Heart left ventricle (tissue), 16 donors: ENCODE data around the gene PCGF2. TPM values are rescaled to one million over a fixed set of nuclear protein-coding genes. Genes with fewer than 3 reads are reported as not detected.

ENCODE experiments used
- ATAC-seq, 4 donors: fragments of 200-7000 bp; cut with Tn5 transposase; one replicate each; pipeline ENCODE4 v1.9.1; 2020 to 2022; ENCODE audit warnings: moderate library complexity in 4 of 4, mild to moderate bottlenecking in 3 of 4, moderate number of reproducible peaks in 1 of 4
- DNase-seq, 5 donors: peaks; one replicate each; pipeline ENCODE4 v3.0.0-alpha.2; 2020
- H3K27ac ChIP-seq, 12 donors: fragments of 200-600 bp; sonication (generic) in 4 of 12; one replicate each; pipeline versions ENCODE4 v1.5.0 to v1.8.0; 2016 to 2022; ENCODE audit warnings: mild to moderate bottlenecking in 2 of 12
- H3K27me3 ChIP-seq, 9 donors: fragments of 200-600 bp; sonication (generic) in 2 of 9; one replicate each; pipeline versions ENCODE4 v1.5.1 to v1.8.0; 2016 to 2022; ENCODE audit warnings: mild to moderate bottlenecking in 3 of 9
- H3K36me3 ChIP-seq, 9 donors: fragments of 200-600 bp; sonication (generic) in 2 of 9; one replicate each; pipeline versions ENCODE4 v1.5.0 to v1.8.0; 2018 to 2022; ENCODE audit warnings: mild to moderate bottlenecking in 2 of 9
- H3K4me1 ChIP-seq, 12 donors: fragments of 200-600 bp; sonication (generic) in 4 of 12; one replicate each; pipeline versions ENCODE4 v1.5.0 to v1.8.0; 2016 to 2022; ENCODE audit warnings: mild to moderate bottlenecking in 3 of 12
- H3K4me3 ChIP-seq, 12 donors: fragments of 200-600 bp; sonication (generic) in 4 of 12; one replicate each; pipeline versions ENCODE4 v1.5.0 to v1.8.0; 2017 to 2022; ENCODE audit warnings: mild to moderate bottlenecking in 9 of 12, moderate library complexity in 4 of 12
- H3K9me3 ChIP-seq, 12 donors: fragments of 200-600 bp; sonication (generic) in 4 of 12; one replicate each; pipeline versions ENCODE4 v1.5.0 to v1.8.0; 2016 to 2022; ENCODE audit warnings: mild to moderate bottlenecking in 1 of 12
- CTCF ChIP-seq, 12 donors: fragments of 200-600 bp; sonication (generic) in 4 of 12; IDR thresholded peaks; one replicate each; pipeline versions ENCODE4 v1.5.0 to v1.8.0; 2018 to 2022; ENCODE audit warnings: antibody characterized with exemption in 12 of 12, mild to moderate bottlenecking in 5 of 12
- POLR2A ChIP-seq, 2 donors: fragments of 450-650 bp; IDR thresholded peaks; one replicate each; pipeline ENCODE4 v1.6.1; 2017; ENCODE audit warnings: antibody characterized with exemption in 2 of 2, mild to moderate bottlenecking in 2 of 2, moderate library complexity in 2 of 2
- WGBS, 4 donors: extraction: QIAGEN DNeasy Blood & Tissue Kit in 2 of 4; methylation state at CpG; one replicate each; pipeline versions ENCODE4 v1.1.5 to v1.1.7; 2013 to 2018; 5-methylcytosine and 5-hydroxymethylcytosine counted together
- intact Hi-C, 10 donors: fragments of 100-400 bp; cut with DNase I; formaldehyde crosslinking; loops; one replicate each; pipeline versions ENCODE4 v1.11.1 to v1.14.2; 2022
- polyA plus RNA-seq, 2 donors: library from polyadenylated mRNA; stranded (reverse); fragments of 200-250 nt; gene quantifications; one replicate each; pipeline ENCODE4 v1.2.3, GENCODE V29; 2013
- total RNA-seq, 9 donors: library from RNA; depleted of rRNA in 2 of 9; stranded (reverse); fragments of >200 nt in 2 of 9; fragmentation: NEBNext Ultra II Directional in 3 of 9; extraction: Animal tissue kit (Norgen Biotek cat#: 25700) in 3 of 9; gene quantifications; one replicate each; pipeline versions ENCODE4 v1.1.0 to v1.2.4, GENCODE V29; 2016 to 2023
- donor health status: ischemic (EF 13 %, LVEDD 7.1; RV severe dilation, severe dysfunction).
- donor health status: healthy with polysubstance abuse.
- donor health status: DM: no; HTN: yes; CAD: no.
- donor health status: DM: no; HTN: no; CAD: no.
- donor health status: ischemic (EF 25% LVEDD 6.9; RV normal size, moderate dysfunction).
- donor health status: ischemic (EF 25% LVEDD 5.7; RV mildly dilated, moderate dysfunction).
- donor health status: healthy.
- donor health status: DM: yes; HTN: yes; CAD: no.
- donor health status: ischemic (EF 35%, LVEDD 5.7; RV mildly dilated, moderate dysfunction).
- donor health status: nonischemic (EF 11% LVEDD 7.7; RV severe dilation, severe dysfunction).
- donor health status: DM: yes; HTN: yes; CAD: no.
- donor health status: PGD.
- donor health status: ischemic (EF 29% LVEDD 5.4; RV normal size, mild dysfunction).
- donor health status: nonischemic (EF 23%, LVEDD 6.1; RV moderate dilation, normal function).

The PCGF2 gene
- total and polyA plus RNA-seq, 11 donors = 3.8 to 33.6 (median 21.9) TPM

GRCh38 chr17:38721802-38722201 lies 26.3 kb downstream of the PCGF2 start:
- DNase-seq (no peak), ATAC-seq (no peak)
- Histone ChIP-seq H3K4me3 (no peak overlapping the region), H3K4me1 (peaks cover 0 to 22% (median 10%) of the 10 kb centered on the region in 12 donors), H3K9me3 (no peaks in the 10 kb centered on the region), H3K36me3 (peaks cover 0 to 85% (median 80%) of the 10 kb centered on the region in 9 donors), H3K27ac (peak overlapping the region in 1 of 12 donors; percentile 11), H3K27me3 (no peaks in the 10 kb centered on the region)
- TF ChIP-seq CTCF (IDR thresholded peaks at IDR 0.05) = no peak
- TF ChIP-seq POLR2A (IDR thresholded peaks at IDR 0.05) = no peak
- intact Hi-C loops = no loop called here
- WGBS, 4 donors = 84 to 91% (median 90%) methylated on average over 8 to 16 of the region's 16 CpGs

- Histone ChIP-seq H3K9me3 (no peaks in the 10 kb centered on the region), H3K27me3 (no peaks in the 10 kb centered on the region), H3K4me3 (no peak overlapping the region), H3K4me1 (peaks cover 0 to 22% (median 10%) of the 10 kb centered on the region in 12 donors), H3K36me3 (peaks cover 0 to 93% (median 89%) of the 10 kb centered on the region in 9 donors), H3K27ac (no peak overlapping the region)
- 86 to 90% (median 88%) methylated on average over 6 of the region's 6 CpGs for WGBS, 4 donors
- intact Hi-C loops = no loop called here
- ATAC-seq = no peak
- TF ChIP-seq POLR2A (IDR thresholded peaks at IDR 0.05) (no peak), CTCF (IDR thresholded peaks at IDR 0.05) (no peak)
- no peak for DNase-seq
Observed at GRCh38 chr17:38720941-38721340, 27.2 kb downstream of the PCGF2 start.

GRCh38 chr17:38719943-38720641 lies 28.0 kb downstream of the PCGF2 start:
- no peak overlapping the region for H3K4me3 ChIP-seq
- intact Hi-C loops = no loop called here
- no peaks in the 10 kb centered on the region for H3K9me3 ChIP-seq
- peaks cover 0 to 20% (median 9%) of the 10 kb centered on the region in 12 donors for H3K4me1 ChIP-seq
- no peak overlapping the region for H3K27ac ChIP-seq
- 78 to 84% (median 79%) methylated on average over 28 to 39 of the region's 39 CpGs for WGBS, 4 donors
- H3K36me3 ChIP-seq = peaks cover 0 to 98% (median 89%) of the 10 kb centered on the region in 9 donors
- no peaks in the 10 kb centered on the region for H3K27me3 ChIP-seq
- ATAC-seq = peak in 1 of 4 donors; percentile 3
- DNase-seq = no peak
- TF ChIP-seq CTCF (IDR thresholded peaks at IDR 0.05) (no peak), POLR2A (IDR thresholded peaks at IDR 0.05) (no peak)

- ATAC-seq (peak in 1 of 4 donors; percentile 10), DNase-seq (no peak)
- H3K4me3 ChIP-seq = no peak overlapping the region
- H3K27ac ChIP-seq = no peak overlapping the region
- TF ChIP-seq CTCF (IDR thresholded peaks at IDR 0.05) (no peak), POLR2A (IDR thresholded peaks at IDR 0.05) (no peak)
- no peaks in the 10 kb centered on the region for H3K9me3 ChIP-seq
- H3K27me3 ChIP-seq = no peaks in the 10 kb centered on the region
- H3K4me1 ChIP-seq = peaks cover 0 to 13% (median 2%) of the 10 kb centered on the region in 12 donors
- 85 to 87% (median 86%) methylated on average over 26 to 29 of the region's 29 CpGs for WGBS, 4 donors
- intact Hi-C loops = no loop called here
- H3K36me3 ChIP-seq = peaks cover 0 to 98% (median 89%) of the 10 kb centered on the region in 9 donors
Observed at GRCh38 chr17:38719289-38719942, 28.7 kb downstream of the PCGF2 start.
